ENCODE data around the gene PLA2G2A.

Gene PLA2G2A

GRCh38 chr1:19960591-19960990 lies 18.8 kb downstream of the PLA2G2A start:
- TF ChIP-seq, protein P1, sequence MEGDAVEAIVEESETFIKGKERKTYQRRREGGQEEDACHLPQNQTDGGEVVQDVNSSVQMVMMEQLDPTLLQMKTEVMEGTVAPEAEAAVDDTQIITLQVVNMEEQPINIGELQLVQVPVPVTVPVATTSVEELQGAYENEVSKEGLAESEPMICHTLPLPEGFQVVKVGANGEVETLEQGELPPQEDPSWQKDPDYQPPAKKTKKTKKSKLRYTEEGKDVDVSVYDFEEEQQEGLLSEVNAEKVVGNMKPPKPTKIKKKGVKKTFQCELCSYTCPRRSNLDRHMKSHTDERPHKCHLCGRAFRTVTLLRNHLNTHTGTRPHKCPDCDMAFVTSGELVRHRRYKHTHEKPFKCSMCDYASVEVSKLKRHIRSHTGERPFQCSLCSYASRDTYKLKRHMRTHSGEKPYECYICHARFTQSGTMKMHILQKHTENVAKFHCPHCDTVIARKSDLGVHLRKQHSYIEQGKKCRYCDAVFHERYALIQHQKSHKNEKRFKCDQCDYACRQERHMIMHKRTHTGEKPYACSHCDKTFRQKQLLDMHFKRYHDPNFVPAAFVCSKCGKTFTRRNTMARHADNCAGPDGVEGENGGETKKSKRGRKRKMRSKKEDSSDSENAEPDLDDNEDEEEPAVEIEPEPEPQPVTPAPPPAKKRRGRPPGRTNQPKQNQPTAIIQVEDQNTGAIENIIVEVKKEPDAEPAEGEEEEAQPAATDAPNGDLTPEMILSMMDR (IDR thresholded peaks at IDR 0.05; ENCODE audit: low read depth, low read length, missing control alignments), result no peak
- in situ Hi-C loops (cut with HindIII; ENCODE audit: low sequenced_read_pairs), result no loop called here
- H3K4me3 ChIP-seq (ENCODE audit: low read depth, low read length), result no peak overlapping the region
- DNase-seq (ENCODE audit: low read depth), result no peak

GRCh38 chr1:19957779-19958178 lies 21.6 kb downstream of the PLA2G2A start:
- TF ChIP-seq, protein P1 (IDR thresholded peaks at IDR 0.05; ENCODE audit: low read depth, low read length, missing control alignments), result peak; percentile 22
- in situ Hi-C loops (cut with HindIII; ENCODE audit: low sequenced_read_pairs), result no loop called here
- no peak overlapping the region for H3K4me3 ChIP-seq (ENCODE audit: low read depth, low read length)
- DNase-seq (ENCODE audit: low read depth), result no peak

DNA sequence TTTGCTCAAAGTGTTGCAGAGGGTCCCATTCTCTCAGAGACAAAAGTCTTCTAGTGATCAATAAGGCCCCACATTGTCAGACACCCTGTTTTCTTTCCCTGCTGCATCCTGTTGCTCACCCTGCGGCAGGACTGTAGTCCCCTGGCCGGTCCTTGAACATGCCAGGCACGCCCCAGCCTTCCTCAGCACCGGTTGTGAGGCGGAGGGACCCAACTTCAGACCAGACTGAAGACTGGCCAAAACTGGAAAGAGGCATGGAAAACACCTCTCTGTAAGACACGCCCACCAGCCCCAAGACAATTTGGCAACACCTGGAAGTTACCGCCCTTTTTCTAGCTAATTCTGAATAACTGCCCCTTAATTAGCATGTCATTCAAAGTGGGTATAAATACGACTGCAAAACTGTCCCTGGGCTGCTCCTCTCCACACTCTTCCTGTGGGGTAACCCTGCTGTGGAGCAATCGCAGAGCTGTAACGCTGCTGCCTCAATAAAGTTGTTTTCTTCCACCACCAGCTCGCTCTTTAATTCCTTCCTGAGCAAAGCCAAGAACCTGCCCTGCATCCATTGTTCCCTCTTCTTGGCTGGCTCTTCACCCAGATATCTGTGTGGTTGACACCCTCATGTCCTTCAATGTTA lies 23.8 kb downstream of the PLA2G2A start:
- no peak for DNase-seq (ENCODE audit: low read depth)
- H3K4me3 ChIP-seq (ENCODE audit: low read depth, low read length), result no peak overlapping the region
- in situ Hi-C loops (cut with HindIII; ENCODE audit: low sequenced_read_pairs), result no loop called here
- TF ChIP-seq, protein P1 (IDR thresholded peaks at IDR 0.05; ENCODE audit: low read depth, low read length, missing control alignments), result no peak

DNA sequence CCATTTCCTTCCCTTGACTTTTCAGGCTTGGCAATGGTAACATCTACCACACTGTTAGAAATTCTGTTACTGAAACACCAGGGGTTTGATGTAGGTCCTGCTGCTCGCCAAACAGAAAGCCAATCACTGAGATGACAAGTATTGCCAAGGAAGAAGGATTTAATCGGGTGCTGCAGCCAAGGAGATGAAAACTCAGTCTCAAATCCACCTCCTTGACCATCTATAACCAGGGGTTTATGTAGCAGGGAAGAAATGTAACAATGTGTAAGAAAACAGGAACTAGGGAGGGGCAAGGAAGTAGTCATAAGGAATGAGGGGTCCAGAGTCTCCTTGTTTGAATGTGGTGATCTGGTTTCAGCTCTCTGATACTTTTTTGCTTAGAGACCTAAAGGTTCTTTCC lies 25.4 kb downstream of the PLA2G2A start:
- TF ChIP-seq, protein P1 (IDR thresholded peaks at IDR 0.05; ENCODE audit: low read depth, low read length, missing control alignments), result no peak
- H3K4me3 ChIP-seq (ENCODE audit: low read depth, low read length), result no peak overlapping the region
- no peak for DNase-seq (ENCODE audit: low read depth)
- in situ Hi-C loops (cut with HindIII; ENCODE audit: low sequenced_read_pairs), result no loop called here

- in situ Hi-C loops (cut with HindIII; ENCODE audit: low sequenced_read_pairs), result no loop called here
- peak; percentile 5 for DNase-seq (ENCODE audit: low read depth)
- no peak overlapping the region for H3K4me3 ChIP-seq (ENCODE audit: low read depth, low read length)
- TF ChIP-seq, protein P1 (IDR thresholded peaks at IDR 0.05; ENCODE audit: low read depth, low read length, missing control alignments), result no peak
Measured at GRCh38 chr1:19949016-19949415, 30.4 kb downstream of the PLA2G2A start.

DNA sequence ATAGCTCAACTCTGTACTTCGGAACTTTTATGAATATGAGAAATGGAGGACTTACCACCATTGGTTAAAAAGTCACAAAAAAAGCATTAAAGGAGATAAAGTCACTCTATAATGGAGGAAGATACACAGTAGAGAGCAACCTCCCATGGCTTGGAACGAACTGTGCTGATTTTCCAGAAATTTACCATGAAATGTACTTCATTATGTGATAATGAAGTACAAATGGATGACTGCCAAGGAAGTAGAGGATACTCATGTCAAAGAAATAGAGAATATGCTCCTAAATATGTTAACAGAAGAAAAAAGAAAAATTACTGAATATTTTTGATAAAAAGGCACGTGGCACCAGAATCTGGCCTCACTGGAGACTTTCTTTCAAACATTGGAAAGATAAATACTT lies 32.4 kb downstream of the PLA2G2A start:
- no peak for DNase-seq (ENCODE audit: low read depth)
- TF ChIP-seq, protein P1 (IDR thresholded peaks at IDR 0.05; ENCODE audit: low read depth, low read length, missing control alignments), result no peak
- in situ Hi-C loops (cut with HindIII; ENCODE audit: low sequenced_read_pairs), result no loop called here
- no peak overlapping the region for H3K4me3 ChIP-seq (ENCODE audit: low read depth, low read length)

Data from astrocyte of the cerebellum (primary cell).